Keratinocyte (primary cell): ENCODE measurements around the gene ISG20L2. TPM values are rescaled to one million over a fixed set of nuclear protein-coding genes. Genes with fewer than 3 reads are reported as not detected.

ENCODE experiments used
- DNase-seq: peaks from one replicate; pipeline ENCODE4 v3.0.0-alpha.2; 2011; ENCODE audit warnings: low read depth, missing footprints, low spot score
- FAIRE-seq: peaks from 2 replicates; lab custom pipeline; 2011; peaks lifted over from hg19 to GRCh38; lab: Jason Lieb, UNC
- H2AFZ ChIP-seq: 2 replicates; pipeline ENCODE4 v1.6.0; 2012; ENCODE audit warnings: low read length, control low read depth, inconsistent platforms; ENCODE audit not compliant: control insufficient read depth
- H3K27ac ChIP-seq: 2 replicates; pipeline ENCODE4 v1.5.1; 2011; ENCODE audit warnings: low read length; ENCODE audit not compliant: control insufficient read depth, insufficient read depth
- H3K27me3 ChIP-seq: 3 replicates; pipeline ENCODE4 v1.6.0; 2011; ENCODE audit warnings: low read length; ENCODE audit not compliant: control insufficient read depth, insufficient read depth; ENCODE audit errors: extremely low read depth
- H3K36me3 ChIP-seq, 2 experiments: 2 replicates in 1 of 2; 3 replicates in 1 of 2; pipeline ENCODE4 v1.5.1; 2011; ENCODE audit warnings: low read length in 2 of 2, mild to moderate bottlenecking in 1 of 2; ENCODE audit not compliant: control insufficient read depth in 2 of 2, insufficient read depth in 2 of 2; ENCODE audit errors: extremely low read depth in 1 of 2
- H3K4me1 ChIP-seq: 3 replicates; pipeline ENCODE4 v1.5.1; 2011; ENCODE audit warnings: low read length; ENCODE audit not compliant: control insufficient read depth, insufficient read depth; ENCODE audit errors: extremely low read depth
- H3K4me2 ChIP-seq: 3 replicates; pipeline ENCODE4 v1.6.0; 2011; ENCODE audit warnings: low read depth, low read length; ENCODE audit not compliant: control insufficient read depth, insufficient read depth; ENCODE audit errors: extremely low read depth
- H3K4me3 ChIP-seq, 3 experiments: fragments of 200-600 bp in 1 of 3; sonication (generic) in 1 of 3; 2 replicates in 2 of 3; 3 replicates in 1 of 3; pipeline ENCODE4 v1.5.1; 2011 to 2016; ENCODE audit warnings: low read length in 3 of 3, mild to moderate bottlenecking in 3 of 3, control low read depth in 2 of 3, inconsistent platforms in 1 of 3, low read depth in 1 of 3, mixed read lengths in 1 of 3, mixed run types in 1 of 3, moderate library complexity in 1 of 3; ENCODE audit not compliant: control insufficient read depth in 2 of 3, insufficient read depth in 2 of 3; ENCODE audit errors: extremely low read depth in 1 of 3
- H3K79me2 ChIP-seq: 2 replicates; pipeline ENCODE4 v1.6.0; 2012; ENCODE audit warnings: low read length; ENCODE audit not compliant: control insufficient read depth, insufficient read depth
- H3K9ac ChIP-seq: 3 replicates; pipeline ENCODE4 v1.6.0; 2011; ENCODE audit warnings: low read length; ENCODE audit not compliant: control insufficient read depth, insufficient read depth; ENCODE audit errors: extremely low read depth
- H3K9me1 ChIP-seq: 3 replicates; pipeline ENCODE4 v1.6.0; 2011; ENCODE audit warnings: low read length; ENCODE audit not compliant: control insufficient read depth, insufficient read depth; ENCODE audit errors: extremely low read depth
- H3K9me3 ChIP-seq: 2 replicates; pipeline ENCODE4 v1.5.1; 2012; ENCODE audit warnings: low read depth, low read length; ENCODE audit not compliant: control insufficient read depth
- H4K20me1 ChIP-seq: 3 replicates; pipeline ENCODE4 v1.6.0; 2011; ENCODE audit warnings: low read length; ENCODE audit not compliant: control insufficient read depth, insufficient read depth; ENCODE audit errors: extremely low read depth
- CTCF ChIP-seq, 3 experiments: IDR thresholded peaks in 1 of 3; conservative IDR thresholded peaks in 1 of 3; optimal IDR thresholded peaks in 1 of 3; 2 replicates in 2 of 3; 3 replicates in 1 of 3; pipeline versions ENCODE3 to v1.5.1; 2011; ENCODE audit warnings: low read length in 3 of 3, mild to moderate bottlenecking in 3 of 3, moderate library complexity in 2 of 3, control low read depth in 1 of 3, inconsistent platforms in 1 of 3; ENCODE audit not compliant: insufficient read depth in 2 of 3; ENCODE audit errors: extremely low read depth in 1 of 3
- EZH2 ChIP-seq: IDR thresholded peaks from one replicate; pipeline ENCODE4 v1.6.1; 2012; ENCODE audit warnings: inconsistent platforms, mild to moderate bottlenecking, low read length, moderate library complexity
- dilution Hi-C: fragments of 300-500 bp; cut with MboI; formaldehyde crosslinking; loops from one replicate; pipeline ENCODE4 v1.7.0; 2020; ENCODE audit warnings: low sequenced_read_pairs; ENCODE audit not compliant: extremely low pct_ligation_motif_present
- polyA plus RNA-seq, 5 experiments: library from polyadenylated mRNA; depleted of rRNA in 3 of 5; stranded (reverse) in 3 of 5; stranded (forward) in 1 of 5; unstranded in 1 of 5; fragments of >200 nt; gene quantifications; 1 replicate in 1 of 5; 2 replicates in 3 of 5; 3 replicates in 1 of 5; pipeline versions ENCODE4 v1.2.1 to v1.2.3, GENCODE V29; 2011 to 2012; ENCODE audit warnings: missing spikeins in 2 of 5, low read depth in 1 of 5, low replicate concordance in 1 of 5

The ISG20L2 gene
- polyA plus RNA-seq, 1 donor (not counting 4 experiments of a cell fraction or from before 2014, with no cell fraction given) = 48.6 TPM

GRCh38 chr1:156703741-156704140, 24.8 kb downstream of the ISG20L2 start:
- H3K4me3 ChIP-seq = no peak overlapping the region
- DNase-seq (no peak), FAIRE-seq (no peak)
- no peak overlapping the region for H3K9ac ChIP-seq
- no peaks in the 10 kb centered on the region for H4K20me1 ChIP-seq
- H3K9me1 ChIP-seq = no peaks in the 10 kb centered on the region
- H3K27ac ChIP-seq = no peak overlapping the region
- H2AFZ ChIP-seq = no peak overlapping the region
- H3K36me3 ChIP-seq = no peaks in the 10 kb centered on the region
- H3K4me2 ChIP-seq = no peak overlapping the region
- dilution Hi-C loops = no loop called here
- no peaks in the 10 kb centered on the region for H3K9me3 ChIP-seq
- no peaks in the 10 kb centered on the region for H3K79me2 ChIP-seq
- peaks cover 20% of the 10 kb centered on the region for H3K27me3 ChIP-seq
- peaks cover 20% of the 10 kb centered on the region for H3K4me1 ChIP-seq
- TF ChIP-seq EZH2 (no peak), CTCF (optimal IDR thresholded peaks at IDR 0.05 in 1 of 3, IDR thresholded peaks at IDR 0.05 in 1 of 3, conservative IDR thresholded peaks at IDR 0.05 in 1 of 3; ENCODE audit: extremely low read depth in 1 of 3, insufficient read depth in 2 of 3, low read length in 3 of 3) (no peak)

GRCh38 chr1:156703336-156703735, 25.2 kb downstream of the ISG20L2 start:
- dilution Hi-C loops = no loop called here
- Histone ChIP-seq H3K79me2 (no peaks in the 10 kb centered on the region), H3K4me3 (no peak overlapping the region), H2AFZ (no peak overlapping the region), H3K9me1 (no peaks in the 10 kb centered on the region), H3K4me2 (no peak overlapping the region), H3K9ac (no peak overlapping the region), H3K27me3 (peaks cover 20% of the 10 kb centered on the region), H3K36me3 (no peaks in the 10 kb centered on the region), H3K4me1 (peaks cover 20% of the 10 kb centered on the region), H3K9me3 (no peaks in the 10 kb centered on the region), H4K20me1 (no peaks in the 10 kb centered on the region), H3K27ac (no peak overlapping the region)
- FAIRE-seq = no peak
- no peak for TF ChIP-seq EZH2
- TF ChIP-seq CTCF (optimal IDR thresholded peaks at IDR 0.05 in 1 of 3, IDR thresholded peaks at IDR 0.05 in 1 of 3, conservative IDR thresholded peaks at IDR 0.05 in 1 of 3; ENCODE audit: extremely low read depth in 1 of 3, insufficient read depth in 2 of 3, low read length in 3 of 3) = no peak
- DNase-seq = no peak
